GM23338 (cell line): ENCODE data around the gene SRCAP.

ENCODE experiments used
- CREB1 ChIP-seq: fragments of 250-450 bp; sonication (Bioruptor Pico); IDR thresholded peaks from 2 replicates; pipeline ENCODE4 v1.5.0; 2020; ENCODE audit warnings: low read depth, mild to moderate bottlenecking, moderate library complexity
- EZH2 ChIP-seq: fragments of 200-600 bp; sonication (generic); IDR thresholded peaks from one replicate; pipeline ENCODE4 v1.8.0; 2017; ENCODE audit warnings: antibody characterized with exemption, mild to moderate bottlenecking, low read depth; ENCODE audit not compliant: unreplicated experiment
- EZH2phosphoT487 ChIP-seq: fragments of 200-600 bp; sonication (generic); IDR thresholded peaks from one replicate; pipeline ENCODE4 v1.8.1; 2018; ENCODE audit warnings: antibody characterized with exemption; ENCODE audit not compliant: unreplicated experiment
- JUNB ChIP-seq: IDR thresholded peaks from one replicate; pipeline ENCODE4 v1.6.1; 2016; ENCODE audit warnings: antibody characterized with exemption; ENCODE audit not compliant: unreplicated experiment
- POLR2AphosphoS5 ChIP-seq: IDR thresholded peaks from 2 replicates; pipeline ENCODE4 v1.6.1; 2016; ENCODE audit warnings: antibody characterized with exemption, low read depth
- TF ChIP-seq, protein P1 (sequence below): fragments of 250-450 bp; sonication (Bioruptor Pico); IDR thresholded peaks from 2 replicates; pipeline ENCODE4 v1.5.0; 2020; ENCODE audit warnings: mild to moderate bottlenecking, moderate library complexity
- TF ChIP-seq, protein P2 (sequence below), 2 experiments: fragments of 200-600 bp in 1 of 2; sonication (generic) in 1 of 2; conservative IDR thresholded peaks; 2 replicates each; pipeline versions ENCODE4 v1.5.1 to v1.6.1; 2016 to 2017; ENCODE audit warnings: antibody characterized with exemption in 2 of 2, low read depth in 2 of 2, mild to moderate bottlenecking in 2 of 2, moderate library complexity in 1 of 2
- TF ChIP-seq, protein P3 (sequence below): IDR thresholded peaks from one replicate; pipeline ENCODE4 v1.6.1; 2018; ENCODE audit warnings: antibody characterized with exemption; ENCODE audit not compliant: unreplicated experiment

DNA sequence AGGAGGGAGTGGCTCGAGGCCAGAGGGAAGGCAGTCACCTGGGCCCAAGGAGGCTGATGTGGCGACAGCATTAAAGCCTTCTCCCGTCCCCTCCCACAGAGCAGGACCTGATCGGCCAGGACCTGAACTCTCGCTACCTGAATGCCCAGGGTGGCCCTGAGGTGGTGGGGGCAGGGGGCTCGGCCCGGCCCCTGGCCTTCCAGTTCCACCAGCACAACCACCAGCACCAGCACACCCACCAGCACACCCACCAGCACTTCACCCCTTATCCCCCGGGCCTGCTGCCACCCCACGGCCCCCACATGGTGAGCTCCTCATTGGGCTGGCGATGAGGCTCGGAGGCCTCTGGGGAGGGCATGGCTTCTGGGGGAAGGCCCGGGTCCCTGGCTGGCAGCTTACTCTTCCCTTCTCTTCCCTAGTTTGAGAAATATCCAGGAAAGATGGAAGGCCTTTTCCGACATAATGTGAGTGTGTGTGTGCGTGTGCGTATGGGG is 34.3 kb upstream of the SRCAP start:
- TF ChIP-seq POLR2AphosphoS5 (no peak), EZH2phosphoT487 (no peak), EZH2 (no peak), JUNB (no peak), CREB1 (CRISPR knock-in tag) (no peak)
- TF ChIP-seq, protein P1, sequence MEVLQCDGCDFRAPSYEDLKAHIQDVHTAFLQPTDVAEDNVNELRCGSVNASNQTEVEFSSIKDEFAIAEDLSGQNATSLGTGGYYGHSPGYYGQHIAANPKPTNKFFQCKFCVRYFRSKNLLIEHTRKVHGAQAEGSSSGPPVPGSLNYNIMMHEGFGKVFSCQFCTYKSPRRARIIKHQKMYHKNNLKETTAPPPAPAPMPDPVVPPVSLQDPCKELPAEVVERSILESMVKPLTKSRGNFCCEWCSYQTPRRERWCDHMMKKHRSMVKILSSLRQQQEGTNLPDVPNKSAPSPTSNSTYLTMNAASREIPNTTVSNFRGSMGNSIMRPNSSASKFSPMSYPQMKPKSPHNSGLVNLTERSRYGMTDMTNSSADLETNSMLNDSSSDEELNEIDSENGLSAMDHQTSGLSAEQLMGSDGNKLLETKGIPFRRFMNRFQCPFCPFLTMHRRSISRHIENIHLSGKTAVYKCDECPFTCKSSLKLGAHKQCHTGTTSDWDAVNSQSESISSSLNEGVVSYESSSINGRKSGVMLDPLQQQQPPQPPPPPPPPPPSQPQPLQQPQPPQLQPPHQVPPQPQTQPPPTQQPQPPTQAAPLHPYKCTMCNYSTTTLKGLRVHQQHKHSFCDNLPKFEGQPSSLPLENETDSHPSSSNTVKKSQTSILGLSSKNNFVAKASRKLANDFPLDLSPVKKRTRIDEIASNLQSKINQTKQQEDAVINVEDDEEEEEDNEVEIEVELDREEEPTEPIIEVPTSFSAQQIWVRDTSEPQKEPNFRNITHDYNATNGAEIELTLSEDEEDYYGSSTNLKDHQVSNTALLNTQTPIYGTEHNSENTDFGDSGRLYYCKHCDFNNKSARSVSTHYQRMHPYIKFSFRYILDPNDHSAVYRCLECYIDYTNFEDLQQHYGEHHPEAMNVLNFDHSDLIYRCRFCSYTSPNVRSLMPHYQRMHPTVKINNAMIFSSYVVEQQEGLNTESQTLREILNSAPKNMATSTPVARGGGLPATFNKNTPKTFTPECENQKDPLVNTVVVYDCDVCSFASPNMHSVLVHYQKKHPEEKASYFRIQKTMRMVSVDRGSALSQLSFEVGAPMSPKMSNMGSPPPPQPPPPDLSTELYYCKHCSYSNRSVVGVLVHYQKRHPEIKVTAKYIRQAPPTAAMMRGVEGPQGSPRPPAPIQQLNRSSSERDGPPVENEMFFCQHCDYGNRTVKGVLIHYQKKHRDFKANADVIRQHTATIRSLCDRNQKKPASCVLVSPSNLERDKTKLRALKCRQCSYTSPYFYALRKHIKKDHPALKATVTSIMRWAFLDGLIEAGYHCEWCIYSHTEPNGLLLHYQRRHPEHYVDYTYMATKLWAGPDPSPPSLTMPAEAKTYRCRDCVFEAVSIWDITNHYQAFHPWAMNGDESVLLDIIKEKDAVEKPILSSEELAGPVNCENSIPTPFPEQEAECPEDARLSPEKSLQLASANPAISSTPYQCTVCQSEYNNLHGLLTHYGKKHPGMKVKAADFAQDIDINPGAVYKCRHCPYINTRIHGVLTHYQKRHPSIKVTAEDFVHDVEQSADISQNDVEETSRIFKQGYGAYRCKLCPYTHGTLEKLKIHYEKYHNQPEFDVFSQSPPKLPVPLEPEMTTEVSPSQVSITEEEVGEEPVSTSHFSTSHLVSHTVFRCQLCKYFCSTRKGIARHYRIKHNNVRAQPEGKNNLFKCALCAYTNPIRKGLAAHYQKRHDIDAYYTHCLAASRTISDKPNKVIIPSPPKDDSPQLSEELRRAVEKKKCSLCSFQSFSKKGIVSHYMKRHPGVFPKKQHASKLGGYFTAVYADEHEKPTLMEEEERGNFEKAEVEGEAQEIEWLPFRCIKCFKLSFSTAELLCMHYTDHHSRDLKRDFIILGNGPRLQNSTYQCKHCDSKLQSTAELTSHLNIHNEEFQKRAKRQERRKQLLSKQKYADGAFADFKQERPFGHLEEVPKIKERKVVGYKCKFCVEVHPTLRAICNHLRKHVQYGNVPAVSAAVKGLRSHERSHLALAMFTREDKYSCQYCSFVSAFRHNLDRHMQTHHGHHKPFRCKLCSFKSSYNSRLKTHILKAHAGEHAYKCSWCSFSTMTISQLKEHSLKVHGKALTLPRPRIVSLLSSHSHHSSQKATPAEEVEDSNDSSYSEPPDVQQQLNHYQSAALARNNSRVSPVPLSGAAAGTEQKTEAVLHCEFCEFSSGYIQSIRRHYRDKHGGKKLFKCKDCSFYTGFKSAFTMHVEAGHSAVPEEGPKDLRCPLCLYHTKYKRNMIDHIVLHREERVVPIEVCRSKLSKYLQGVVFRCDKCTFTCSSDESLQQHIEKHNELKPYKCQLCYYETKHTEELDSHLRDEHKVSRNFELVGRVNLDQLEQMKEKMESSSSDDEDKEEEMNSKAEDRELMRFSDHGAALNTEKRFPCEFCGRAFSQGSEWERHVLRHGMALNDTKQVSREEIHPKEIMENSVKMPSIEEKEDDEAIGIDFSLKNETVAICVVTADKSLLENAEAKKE, result no peak
- TF ChIP-seq, protein P2, sequence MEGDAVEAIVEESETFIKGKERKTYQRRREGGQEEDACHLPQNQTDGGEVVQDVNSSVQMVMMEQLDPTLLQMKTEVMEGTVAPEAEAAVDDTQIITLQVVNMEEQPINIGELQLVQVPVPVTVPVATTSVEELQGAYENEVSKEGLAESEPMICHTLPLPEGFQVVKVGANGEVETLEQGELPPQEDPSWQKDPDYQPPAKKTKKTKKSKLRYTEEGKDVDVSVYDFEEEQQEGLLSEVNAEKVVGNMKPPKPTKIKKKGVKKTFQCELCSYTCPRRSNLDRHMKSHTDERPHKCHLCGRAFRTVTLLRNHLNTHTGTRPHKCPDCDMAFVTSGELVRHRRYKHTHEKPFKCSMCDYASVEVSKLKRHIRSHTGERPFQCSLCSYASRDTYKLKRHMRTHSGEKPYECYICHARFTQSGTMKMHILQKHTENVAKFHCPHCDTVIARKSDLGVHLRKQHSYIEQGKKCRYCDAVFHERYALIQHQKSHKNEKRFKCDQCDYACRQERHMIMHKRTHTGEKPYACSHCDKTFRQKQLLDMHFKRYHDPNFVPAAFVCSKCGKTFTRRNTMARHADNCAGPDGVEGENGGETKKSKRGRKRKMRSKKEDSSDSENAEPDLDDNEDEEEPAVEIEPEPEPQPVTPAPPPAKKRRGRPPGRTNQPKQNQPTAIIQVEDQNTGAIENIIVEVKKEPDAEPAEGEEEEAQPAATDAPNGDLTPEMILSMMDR (conservative IDR thresholded peaks at IDR 0.05; ENCODE audit: low read depth in 2 of 2), result no peak
- TF ChIP-seq, protein P3, sequence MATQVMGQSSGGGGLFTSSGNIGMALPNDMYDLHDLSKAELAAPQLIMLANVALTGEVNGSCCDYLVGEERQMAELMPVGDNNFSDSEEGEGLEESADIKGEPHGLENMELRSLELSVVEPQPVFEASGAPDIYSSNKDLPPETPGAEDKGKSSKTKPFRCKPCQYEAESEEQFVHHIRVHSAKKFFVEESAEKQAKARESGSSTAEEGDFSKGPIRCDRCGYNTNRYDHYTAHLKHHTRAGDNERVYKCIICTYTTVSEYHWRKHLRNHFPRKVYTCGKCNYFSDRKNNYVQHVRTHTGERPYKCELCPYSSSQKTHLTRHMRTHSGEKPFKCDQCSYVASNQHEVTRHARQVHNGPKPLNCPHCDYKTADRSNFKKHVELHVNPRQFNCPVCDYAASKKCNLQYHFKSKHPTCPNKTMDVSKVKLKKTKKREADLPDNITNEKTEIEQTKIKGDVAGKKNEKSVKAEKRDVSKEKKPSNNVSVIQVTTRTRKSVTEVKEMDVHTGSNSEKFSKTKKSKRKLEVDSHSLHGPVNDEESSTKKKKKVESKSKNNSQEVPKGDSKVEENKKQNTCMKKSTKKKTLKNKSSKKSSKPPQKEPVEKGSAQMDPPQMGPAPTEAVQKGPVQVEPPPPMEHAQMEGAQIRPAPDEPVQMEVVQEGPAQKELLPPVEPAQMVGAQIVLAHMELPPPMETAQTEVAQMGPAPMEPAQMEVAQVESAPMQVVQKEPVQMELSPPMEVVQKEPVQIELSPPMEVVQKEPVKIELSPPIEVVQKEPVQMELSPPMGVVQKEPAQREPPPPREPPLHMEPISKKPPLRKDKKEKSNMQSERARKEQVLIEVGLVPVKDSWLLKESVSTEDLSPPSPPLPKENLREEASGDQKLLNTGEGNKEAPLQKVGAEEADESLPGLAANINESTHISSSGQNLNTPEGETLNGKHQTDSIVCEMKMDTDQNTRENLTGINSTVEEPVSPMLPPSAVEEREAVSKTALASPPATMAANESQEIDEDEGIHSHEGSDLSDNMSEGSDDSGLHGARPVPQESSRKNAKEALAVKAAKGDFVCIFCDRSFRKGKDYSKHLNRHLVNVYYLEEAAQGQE, result no peak
